ENCODE results near the gene ABCB11. TPM values are rescaled to one million over a fixed set of nuclear protein-coding genes. Genes with fewer than 3 reads are reported as not detected.

The ABCB11 gene
- total and polyA plus RNA-seq, 9 of the 15 experiments (the other 6 are each of a cell fraction or from before 2014, with no cell fraction given), result 0.04 to 0.51 (median 0.10) TPM; not detected in 1

DNA sequence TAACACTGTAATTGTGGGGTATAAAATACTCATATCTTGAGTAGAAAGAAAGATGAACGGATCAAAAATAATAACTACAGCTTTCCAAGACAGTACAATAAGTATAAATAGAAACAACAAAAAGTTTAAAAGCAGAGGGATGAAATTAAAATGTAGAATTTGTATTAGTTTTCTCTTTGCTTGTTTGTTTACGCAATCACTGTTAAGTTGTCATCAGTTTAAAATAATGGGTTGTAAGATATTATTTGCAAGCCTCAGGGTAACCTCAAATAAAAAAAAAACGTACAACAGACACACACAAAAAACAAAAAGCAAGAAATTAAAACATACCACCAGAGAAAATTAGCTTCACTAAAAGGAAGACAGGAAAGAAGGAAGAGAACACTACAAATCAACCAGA is 18.0 kb upstream of the ABCB11 start:
- H2AFZ ChIP-seq (ENCODE audit: low read depth, low read length), result no peak overlapping the region
- no peaks in the 10 kb centered on the region for H4K20me1 ChIP-seq (replicated peaks; ENCODE audit: control insufficient read depth, insufficient read depth, low read length)
- H3K27me3 ChIP-seq (ENCODE audit: control insufficient read depth in 2 of 2, insufficient read depth in 2 of 2, low read length in 2 of 2), result no peaks in the 10 kb centered on the region
- BruUV-seq (replicated peaks), result no TSS peak
- H3K79me2 ChIP-seq (ENCODE audit: control insufficient read depth, insufficient read depth, low read length), result no peaks in the 10 kb centered on the region
- no peak overlapping the region for H3K4me2 ChIP-seq (ENCODE audit: insufficient read depth, low read length)
- POLR2A ChIA-PET, result no interaction called here
- DNase-seq (ENCODE audit: extremely low read depth in 1 of 4, low spot score in 3 of 4), result no peak
- H3K9me1 ChIP-seq (ENCODE audit: control insufficient read depth, insufficient read depth, low read length), result no peaks in the 10 kb centered on the region
- no peak overlapping the region for H3K9ac ChIP-seq (ENCODE audit: insufficient read depth in 1 of 2, low read depth in 2 of 2, low read length in 2 of 2)
- peaks cover 0 to 18% of the 10 kb centered on the region in 2 experiments; a peak in 3 of 5 replicates for H3K4me1 ChIP-seq (replicated peaks in 1 of 2; ENCODE audit: control insufficient read depth in 2 of 2, insufficient read depth in 2 of 2, low read length in 2 of 2)
- CTCF ChIA-PET (ENCODE audit: low intra/inter-chr PET ratio), result no interaction called here
- 71% methylated on average over 3 of the region's 3 CpGs for WGBS (ENCODE audit: insufficient coverage, low coverage, missing lambda C conversion rate)
- no peak for FAIRE-seq
- peaks cover 3% of the 10 kb centered on the region for H3K9me3 ChIP-seq (replicated peaks; ENCODE audit: control insufficient read depth, insufficient read depth, low read depth, low read length)
- H3K4me3 ChIP-seq, result no peak overlapping the region
- in situ Hi-C loops (cut with MboI) (no loop called here), intact Hi-C loops (cut with micrococcal nuclease) (no loop called here)
- H3K27ac ChIP-seq (ENCODE audit: extremely low read depth, low read depth, low read length), result no peak overlapping the region
- ATAC-seq, result no peak
- no peaks in the 10 kb centered on the region for H3K36me3 ChIP-seq (ENCODE audit: control insufficient read depth, insufficient read depth, low read length)
- TF ChIP-seq, protein P1, sequence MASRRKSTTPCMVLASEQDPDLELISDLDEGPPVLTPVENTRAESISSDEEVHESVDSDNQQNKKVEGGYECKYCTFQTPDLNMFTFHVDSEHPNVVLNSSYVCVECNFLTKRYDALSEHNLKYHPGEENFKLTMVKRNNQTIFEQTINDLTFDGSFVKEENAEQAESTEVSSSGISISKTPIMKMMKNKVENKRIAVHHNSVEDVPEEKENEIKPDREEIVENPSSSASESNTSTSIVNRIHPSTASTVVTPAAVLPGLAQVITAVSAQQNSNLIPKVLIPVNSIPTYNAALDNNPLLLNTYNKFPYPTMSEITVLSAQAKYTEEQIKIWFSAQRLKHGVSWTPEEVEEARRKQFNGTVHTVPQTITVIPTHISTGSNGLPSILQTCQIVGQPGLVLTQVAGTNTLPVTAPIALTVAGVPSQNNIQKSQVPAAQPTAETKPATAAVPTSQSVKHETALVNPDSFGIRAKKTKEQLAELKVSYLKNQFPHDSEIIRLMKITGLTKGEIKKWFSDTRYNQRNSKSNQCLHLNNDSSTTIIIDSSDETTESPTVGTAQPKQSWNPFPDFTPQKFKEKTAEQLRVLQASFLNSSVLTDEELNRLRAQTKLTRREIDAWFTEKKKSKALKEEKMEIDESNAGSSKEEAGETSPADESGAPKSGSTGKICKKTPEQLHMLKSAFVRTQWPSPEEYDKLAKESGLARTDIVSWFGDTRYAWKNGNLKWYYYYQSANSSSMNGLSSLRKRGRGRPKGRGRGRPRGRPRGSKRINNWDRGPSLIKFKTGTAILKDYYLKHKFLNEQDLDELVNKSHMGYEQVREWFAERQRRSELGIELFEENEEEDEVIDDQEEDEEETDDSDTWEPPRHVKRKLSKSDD (conservative IDR thresholded peaks at IDR 0.05; ENCODE audit: low read length), result no peak
- TF ChIP-seq SMARCB1 (IDR thresholded peaks at IDR 0.05; ENCODE audit: insufficient read length, low read depth) (no peak), CCNT2 (IDR thresholded peaks at IDR 0.05; ENCODE audit: borderline replicate concordance, extremely low read depth, insufficient read length, low read depth, low read length) (no peak), ZC3H8 (IDR thresholded peaks at IDR 0.05) (no peak), PHB (CRISPR knock-in tag; IDR thresholded peaks at IDR 0.05) (no peak), ZNF583 (CRISPR knock-in tag; IDR thresholded peaks at IDR 0.05) (no peak), KLF1 (tag; IDR thresholded peaks at IDR 0.05) (no peak), ZNF124 (CRISPR knock-in tag; IDR thresholded peaks at IDR 0.05) (no peak), RAD51 (IDR thresholded peaks at IDR 0.05; ENCODE audit: borderline replicate concordance, low read depth) (no peak), CEBPG (CRISPR knock-in tag; IDR thresholded peaks at IDR 0.05) (no peak), CEBPG (tag; conservative IDR thresholded peaks at IDR 0.05 in 1 of 2, IDR thresholded peaks at IDR 0.05 in 1 of 2) (peak in 1 of 2 experiments; percentile 69; a peak in 2 of 4 replicates), ARID2 (IDR thresholded peaks at IDR 0.05) (no peak), CEBPB (tag; IDR thresholded peaks at IDR 0.05) (peak; percentile 76)
- TF ChIP-seq, protein P2, sequence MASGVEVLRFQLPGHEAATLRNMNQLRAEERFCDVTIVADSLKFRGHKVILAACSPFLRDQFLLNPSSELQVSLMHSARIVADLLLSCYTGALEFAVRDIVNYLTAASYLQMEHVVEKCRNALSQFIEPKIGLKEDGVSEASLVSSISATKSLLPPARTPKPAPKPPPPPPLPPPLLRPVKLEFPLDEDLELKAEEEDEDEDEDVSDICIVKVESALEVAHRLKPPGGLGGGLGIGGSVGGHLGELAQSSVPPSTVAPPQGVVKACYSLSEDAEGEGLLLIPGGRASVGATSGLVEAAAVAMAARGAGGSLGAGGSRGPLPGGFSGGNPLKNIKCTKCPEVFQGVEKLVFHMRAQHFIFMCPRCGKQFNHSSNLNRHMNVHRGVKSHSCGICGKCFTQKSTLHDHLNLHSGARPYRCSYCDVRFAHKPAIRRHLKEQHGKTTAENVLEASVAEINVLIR (CRISPR knock-in tag; IDR thresholded peaks at IDR 0.05), result no peak
- TF ChIP-seq, protein P3, sequence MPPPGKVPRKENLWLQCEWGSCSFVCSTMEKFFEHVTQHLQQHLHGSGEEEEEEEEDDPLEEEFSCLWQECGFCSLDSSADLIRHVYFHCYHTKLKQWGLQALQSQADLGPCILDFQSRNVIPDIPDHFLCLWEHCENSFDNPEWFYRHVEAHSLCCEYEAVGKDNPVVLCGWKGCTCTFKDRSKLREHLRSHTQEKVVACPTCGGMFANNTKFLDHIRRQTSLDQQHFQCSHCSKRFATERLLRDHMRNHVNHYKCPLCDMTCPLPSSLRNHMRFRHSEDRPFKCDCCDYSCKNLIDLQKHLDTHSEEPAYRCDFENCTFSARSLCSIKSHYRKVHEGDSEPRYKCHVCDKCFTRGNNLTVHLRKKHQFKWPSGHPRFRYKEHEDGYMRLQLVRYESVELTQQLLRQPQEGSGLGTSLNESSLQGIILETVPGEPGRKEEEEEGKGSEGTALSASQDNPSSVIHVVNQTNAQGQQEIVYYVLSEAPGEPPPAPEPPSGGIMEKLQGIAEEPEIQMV (tag; conservative IDR thresholded peaks at IDR 0.05; ENCODE audit: low read depth), result 0 out of 2 replicates have a peak, but pooled peaks have one; percentile 19
